ENCODE data around the gene KIR3DL3. TPM values are rescaled to one million over a fixed set of nuclear protein-coding genes. Genes with fewer than 3 reads are reported as not detected.
"Not testable (repeated sequence)": the region's sequence is repeated elsewhere in the genome, so short reads cannot be mapped to it uniquely, and the experiment has no call there.

KIR3DL3 gene
- total and polyA plus RNA-seq, 4 donors, result not detected

DNA sequence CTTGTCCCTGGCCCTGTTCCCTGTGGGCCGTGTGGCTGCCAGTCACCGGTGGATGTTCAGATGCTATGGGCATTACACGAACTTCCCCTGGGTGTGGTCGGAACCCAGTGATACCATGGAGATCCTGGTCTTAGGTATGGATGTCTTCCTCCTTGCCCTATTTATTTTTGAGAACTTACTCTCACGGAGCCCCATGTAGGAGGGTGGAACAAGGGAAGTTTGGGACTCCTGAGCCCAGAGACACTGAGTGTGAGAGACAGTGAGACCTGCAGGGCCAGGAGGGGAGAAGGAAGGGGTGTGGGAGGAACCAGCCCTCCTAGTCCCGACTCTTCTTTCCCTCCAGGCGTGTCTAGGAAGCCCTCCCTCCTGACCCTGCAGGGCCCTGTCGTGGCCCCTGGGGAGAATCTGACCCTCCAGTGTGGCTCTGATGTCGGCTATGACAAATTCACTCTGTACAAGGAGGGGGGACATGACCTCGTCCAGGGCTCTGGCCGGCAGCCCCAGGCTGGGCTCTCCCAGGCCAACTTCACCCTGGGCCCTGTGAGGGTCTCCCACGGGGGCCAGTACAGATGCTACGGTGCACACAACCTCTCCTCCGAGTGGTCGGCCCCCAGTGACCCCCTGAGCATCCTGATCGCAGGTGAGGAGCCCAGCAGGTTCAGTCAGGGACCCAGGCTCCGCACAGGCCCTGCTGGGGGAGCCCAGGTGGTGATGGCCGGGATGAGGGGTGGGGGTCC lies 14.9 kb upstream of the KIR3DL3 start:
- Histone ChIP-seq H3K36me3 (ENCODE audit: control insufficient read depth in 4 of 4, insufficient read depth in 4 of 4, low read length in 4 of 4) (no peaks in the 10 kb centered on the region), H3K9me3 (ENCODE audit: control insufficient read depth in 4 of 4, insufficient read depth in 3 of 4, low read length in 3 of 4) (peaks cover 0 to 2% (median under 1%) of the 10 kb centered on the region in 4 donors), H3K4me3 (no peak overlapping the region), H3K27ac (ENCODE audit: low read depth in 1 of 2, low read length in 1 of 2) (no peak overlapping the region), H3K4me1 (ENCODE audit: control insufficient read depth in 5 of 5, insufficient read depth in 5 of 5, low read length in 5 of 5) (no peaks in the 10 kb centered on the region), H3K9ac (ENCODE audit: insufficient read depth in 1 of 2, low read length in 2 of 2) (no peak overlapping the region), H3K27me3 (ENCODE audit: control insufficient read depth in 3 of 3, insufficient read depth in 3 of 3, low read length in 2 of 3) (no peaks in the 10 kb centered on the region)
- WGBS, 2 donors, result 66 to 86% methylated on average over 17 to 18 of the region's 18 CpGs
- TF ChIP-seq CTCF (IDR thresholded peaks at IDR 0.05; ENCODE audit: control extremely low read depth, extremely low read depth), result no peak
- ATAC-seq (ENCODE audit: insufficient read depth, low FRiP score), result no peak
- no peak for DNase-seq

DNA sequence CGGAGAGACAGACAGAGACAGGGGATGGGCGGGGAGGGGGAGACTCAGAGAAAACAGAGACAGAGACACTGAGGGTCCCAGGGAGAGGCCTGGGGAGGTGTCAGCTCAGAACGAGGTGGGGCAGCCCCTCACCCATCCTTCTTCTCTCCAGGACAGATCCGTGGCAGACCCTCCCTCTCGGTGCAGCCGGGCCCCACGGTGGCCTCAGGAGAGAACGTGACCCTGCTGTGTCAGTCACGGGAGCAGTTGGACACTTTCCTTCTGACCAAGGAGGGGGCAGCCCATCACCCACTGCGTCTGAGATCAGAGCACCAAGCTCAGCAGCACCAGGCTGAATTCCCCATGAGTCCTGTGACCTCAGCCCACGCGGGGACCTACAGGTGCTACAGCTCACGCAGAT lies 14.3 kb upstream of the KIR3DL3 start:
- not testable (repeated sequence) for H3K9me3 ChIP-seq (ENCODE audit: control insufficient read depth in 4 of 4, insufficient read depth in 3 of 4, low read length in 3 of 4); H3K4me3 ChIP-seq; H3K9ac ChIP-seq (ENCODE audit: insufficient read depth in 1 of 2, low read length in 2 of 2); H3K27me3 ChIP-seq (ENCODE audit: control insufficient read depth in 3 of 3, insufficient read depth in 3 of 3, low read length in 2 of 3); DNase-seq; H3K4me1 ChIP-seq (ENCODE audit: control insufficient read depth in 5 of 5, insufficient read depth in 5 of 5, low read length in 5 of 5); H3K27ac ChIP-seq (ENCODE audit: low read depth in 1 of 2, low read length in 1 of 2); ATAC-seq (ENCODE audit: insufficient read depth, low FRiP score); H3K36me3 ChIP-seq (ENCODE audit: control insufficient read depth in 4 of 4, insufficient read depth in 4 of 4, low read length in 4 of 4)
- WGBS, 2 donors, result 63 to 83% methylated on average over 11 of the region's 13 CpGs

- Histone ChIP-seq H3K27ac (ENCODE audit: low read depth in 1 of 2, low read length in 1 of 2) (no peak overlapping the region), H3K4me3 (no peak overlapping the region), H3K27me3 (ENCODE audit: control insufficient read depth in 3 of 3, insufficient read depth in 3 of 3, low read length in 2 of 3) (no peaks in the 10 kb centered on the region), H3K4me1 (ENCODE audit: control insufficient read depth in 5 of 5, insufficient read depth in 5 of 5, low read length in 5 of 5) (no peaks in the 10 kb centered on the region), H3K36me3 (ENCODE audit: control insufficient read depth in 4 of 4, insufficient read depth in 4 of 4, low read length in 4 of 4) (no peaks in the 10 kb centered on the region), H3K9me3 (ENCODE audit: control insufficient read depth in 4 of 4, insufficient read depth in 3 of 4, low read length in 3 of 4) (peaks cover 0 to 31% (median 12%) of the 10 kb centered on the region in 4 donors), H3K9ac (ENCODE audit: insufficient read depth in 1 of 2, low read length in 2 of 2) (no peak overlapping the region)
- 57 to 73% methylated on average over 3 of the region's 3 CpGs for WGBS, 2 donors
- no peak for ATAC-seq (ENCODE audit: insufficient read depth, low FRiP score)
- TF ChIP-seq CTCF (IDR thresholded peaks at IDR 0.05; ENCODE audit: control extremely low read depth, extremely low read depth), result no peak
- no peak for DNase-seq
Observed at GRCh38 chr19:54724644-54725043, 402 bp downstream of the KIR3DL3 start.

DNA sequence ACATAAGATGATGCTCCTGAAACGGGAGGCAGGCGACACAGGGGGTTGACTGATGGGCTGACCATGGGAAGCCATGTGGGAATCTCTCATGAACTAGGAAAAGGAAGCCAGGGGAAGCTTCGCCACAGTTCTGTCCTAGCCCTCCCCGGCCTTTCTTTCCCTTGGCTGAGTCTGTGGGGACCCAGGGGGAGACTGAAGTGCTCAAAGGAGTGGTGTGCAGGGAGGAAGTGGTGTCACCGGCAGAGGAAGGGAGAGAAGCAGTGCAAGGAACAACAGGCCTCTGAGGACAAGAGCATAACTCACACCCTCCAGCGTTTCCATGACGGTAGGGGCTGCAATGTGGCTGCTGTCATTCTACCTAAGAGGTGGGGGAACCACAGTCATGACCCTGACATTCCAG lies 1.1 kb downstream of the KIR3DL3 start:
- 81 to 83% methylated on average over 7 of the region's 7 CpGs for WGBS, 2 donors

More for the DNA sequence above, 1.1 kb downstream of the KIR3DL3 start:
- TF ChIP-seq CTCF (IDR thresholded peaks at IDR 0.05; ENCODE audit: control extremely low read depth, extremely low read depth), result no peak
- Histone ChIP-seq H3K9ac (ENCODE audit: insufficient read depth in 1 of 2, low read length in 2 of 2) (no peak overlapping the region), H3K27me3 (ENCODE audit: control insufficient read depth in 3 of 3, insufficient read depth in 3 of 3, low read length in 2 of 3) (no peaks in the 10 kb centered on the region), H3K36me3 (ENCODE audit: control insufficient read depth in 4 of 4, insufficient read depth in 4 of 4, low read length in 4 of 4) (no peaks in the 10 kb centered on the region), H3K27ac (ENCODE audit: low read depth in 1 of 2, low read length in 1 of 2) (no peak overlapping the region), H3K9me3 (ENCODE audit: control insufficient read depth in 4 of 4, insufficient read depth in 3 of 4, low read length in 3 of 4) (peaks cover 0 to 31% (median 11%) of the 10 kb centered on the region in 4 donors), H3K4me3 (no peak overlapping the region), H3K4me1 (ENCODE audit: control insufficient read depth in 5 of 5, insufficient read depth in 5 of 5, low read length in 5 of 5) (no peaks in the 10 kb centered on the region)
- DNase-seq (no peak), ATAC-seq (ENCODE audit: insufficient read depth, low FRiP score) (no peak)

Data from lung (tissue), 12 donors.